ENCODE results near the gene SMCR8.
A peak's percentile ranks its signal among the peaks of the same experiment; 100 is the strongest.
"Not testable (repeated sequence)": the region's sequence is repeated elsewhere in the genome, so short reads cannot be mapped to it uniquely, and the experiment has no call there.

Gene SMCR8

GRCh38 chr17:18361837-18362697 is 47.0 kb downstream of the SMCR8 start:
- DNase-seq (ENCODE audit: low read depth) = no peak

DNA sequence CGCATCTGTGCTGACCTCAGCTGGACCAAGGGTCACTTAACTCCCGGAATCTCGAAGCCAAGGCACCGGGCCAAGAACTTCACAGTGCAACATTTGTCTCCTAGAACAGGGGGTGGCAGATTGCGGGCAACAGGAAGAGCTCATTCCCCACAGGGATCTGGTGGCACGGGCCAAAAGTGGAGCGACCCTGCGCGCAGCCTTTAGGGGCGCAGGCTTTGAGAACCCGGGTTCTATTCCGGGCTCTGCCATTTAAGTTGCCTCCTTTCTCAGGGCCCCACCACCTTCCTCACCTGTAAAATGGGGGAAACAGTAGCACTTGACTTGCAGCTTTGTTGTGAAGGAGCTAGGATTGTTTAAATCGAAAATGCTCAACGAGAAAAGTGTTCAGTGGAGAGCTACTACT is 47.6 kb downstream of the SMCR8 start:
- DNase-seq (ENCODE audit: low read depth) = no peak

- DNase-seq (ENCODE audit: low read depth) = peak; percentile 80
Observed at GRCh38 chr17:18363101-18364049, 48.3 kb downstream of the SMCR8 start, which contains the start of gene SHMT1. TSS of gene SHMT1 (minus strand) at chr17:18363550. CDS start at chr17:18355981, 7,569 bp downstream.

DNA sequence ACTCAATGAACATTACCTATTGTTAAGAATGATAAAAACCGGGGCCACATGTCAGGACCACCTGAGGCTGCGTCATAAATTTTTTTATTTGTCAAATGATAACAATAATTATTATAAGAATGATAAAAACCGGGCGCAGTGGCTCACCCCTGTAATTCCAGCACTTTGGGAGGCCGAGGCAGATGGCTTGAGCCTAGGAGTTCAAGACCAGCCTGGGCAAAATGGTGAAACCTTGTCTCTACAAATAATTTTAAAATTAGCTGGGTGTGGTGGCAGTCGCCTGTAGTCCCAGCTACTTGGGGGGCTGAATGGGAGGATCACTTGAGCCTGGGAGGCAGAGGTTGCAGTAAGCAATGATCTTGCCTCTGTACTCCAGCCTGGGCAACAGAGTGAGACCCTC is 49.1 kb downstream of the SMCR8 start:
- no peak for DNase-seq (ENCODE audit: low read depth)

GRCh38 chr17:18368946-18369345 is 53.9 kb downstream of the SMCR8 start:
- no peak for DNase-seq (ENCODE audit: low read depth)

DNA sequence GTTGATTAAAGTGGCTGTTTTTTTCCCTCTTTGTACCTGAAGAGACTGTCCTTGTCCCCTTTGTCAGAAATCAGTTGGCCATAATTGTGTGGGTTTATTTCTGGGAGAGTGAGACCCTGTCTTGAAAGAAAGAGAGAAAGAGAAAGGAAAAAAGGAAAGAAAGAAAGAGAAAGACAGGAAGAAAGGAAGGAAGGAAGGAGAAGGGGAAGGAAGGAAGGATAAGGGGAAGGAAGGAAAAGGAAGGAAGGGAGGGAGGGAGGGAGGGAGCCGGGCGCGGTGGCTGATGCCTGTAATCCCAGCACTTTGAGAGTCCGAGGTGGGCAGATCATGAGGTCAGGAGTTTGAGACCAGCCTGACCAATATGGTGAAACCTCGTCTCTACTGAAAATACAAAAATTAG is 55.7 kb downstream of the SMCR8 start:
- DNase-seq (ENCODE audit: low read depth) = no peak

GRCh38 chr17:18371455-18371854 is 56.4 kb downstream of the SMCR8 start:
- no peak for DNase-seq (ENCODE audit: low read depth)

DNA sequence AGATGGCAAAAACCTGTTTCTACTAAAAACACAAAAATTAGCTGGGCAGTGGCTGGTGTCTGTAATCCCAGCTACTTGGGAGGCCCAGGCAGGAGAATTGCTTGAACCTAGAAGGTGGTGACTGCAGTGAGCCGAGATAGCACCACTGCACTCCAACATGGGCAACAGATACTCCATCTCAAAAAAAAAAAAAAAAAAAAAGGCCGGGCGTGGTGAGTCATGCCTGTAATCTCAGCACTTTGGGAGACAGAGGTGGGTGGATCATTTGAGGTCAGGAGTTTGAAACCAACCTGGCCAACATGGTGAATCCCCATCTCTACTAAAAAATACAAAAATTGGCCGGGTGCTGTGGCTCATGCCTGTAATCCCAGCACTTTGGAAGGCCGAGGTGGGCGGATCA is 58.1 kb downstream of the SMCR8 start:
- DNase-seq (ENCODE audit: low read depth) = not testable (repeated sequence)

DNA sequence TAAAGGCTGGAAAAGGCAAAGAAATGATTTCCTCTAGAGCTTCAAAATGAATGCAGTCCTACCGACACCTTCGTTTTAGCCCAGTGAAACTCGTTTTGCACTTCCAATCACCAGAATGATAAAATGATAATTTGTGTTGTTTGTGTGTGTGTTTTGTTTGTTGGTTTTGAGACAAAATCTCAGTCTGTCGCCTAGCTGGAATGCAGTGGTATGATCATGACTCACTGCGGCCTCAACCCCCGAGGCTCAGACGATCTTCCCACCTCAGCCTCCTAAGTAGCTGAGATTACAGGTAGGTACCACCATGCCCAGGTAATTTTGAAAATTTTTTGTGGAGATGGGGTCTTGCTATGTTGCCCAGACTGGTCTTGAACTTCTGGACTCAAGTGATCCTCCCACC is 59.1 kb downstream of the SMCR8 start:
- DNase-seq (ENCODE audit: low read depth) = no peak
